ENCODE data around the gene NHLRC4.
A peak's percentile ranks its signal among the peaks of the same experiment; 100 is the strongest.

Gene NHLRC4

GRCh38 chr16:565419-566330 lies 1.1 kb upstream of the NHLRC4 start (continued):
- TF ChIP-seq ZBTB8A (tag by site-specific recombination; IDR thresholded peaks at IDR 0.05) (peak; percentile 30; the same call in 1 of the 2 replicates), WT1 (tag by site-specific recombination; IDR thresholded peaks at IDR 0.05) (no peak), ZNF214 (tag by site-specific recombination; IDR thresholded peaks at IDR 0.05; ENCODE audit: borderline replicate concordance) (no peak), ZNF16 (tag by site-specific recombination; IDR thresholded peaks at IDR 0.05; ENCODE audit: low read depth) (no peak), ZFHX2 (tag by site-specific recombination; conservative IDR thresholded peaks at IDR 0.05) (peak; percentile 85), ZBTB11 (tag by site-specific recombination; conservative IDR thresholded peaks at IDR 0.05; ENCODE audit: low read depth) (no peak), ELK4 (IDR thresholded peaks at IDR 0.05; ENCODE audit: borderline replicate concordance, low read depth, low read length) (no peak), ZNF510 (tag by site-specific recombination; IDR thresholded peaks at IDR 0.05; ENCODE audit: insufficient replicate concordance) (no peak), ZNF202 (tag by site-specific recombination; IDR thresholded peaks at IDR 0.05; ENCODE audit: borderline replicate concordance) (no peak), MEIS1 (CRISPR knock-in tag; IDR thresholded peaks at IDR 0.05; ENCODE audit: borderline replicate concordance) (no peak), ZNF776 (tag by site-specific recombination; IDR thresholded peaks at IDR 0.05; ENCODE audit: borderline replicate concordance) (no peak)
- TF ChIP-seq, protein P1, sequence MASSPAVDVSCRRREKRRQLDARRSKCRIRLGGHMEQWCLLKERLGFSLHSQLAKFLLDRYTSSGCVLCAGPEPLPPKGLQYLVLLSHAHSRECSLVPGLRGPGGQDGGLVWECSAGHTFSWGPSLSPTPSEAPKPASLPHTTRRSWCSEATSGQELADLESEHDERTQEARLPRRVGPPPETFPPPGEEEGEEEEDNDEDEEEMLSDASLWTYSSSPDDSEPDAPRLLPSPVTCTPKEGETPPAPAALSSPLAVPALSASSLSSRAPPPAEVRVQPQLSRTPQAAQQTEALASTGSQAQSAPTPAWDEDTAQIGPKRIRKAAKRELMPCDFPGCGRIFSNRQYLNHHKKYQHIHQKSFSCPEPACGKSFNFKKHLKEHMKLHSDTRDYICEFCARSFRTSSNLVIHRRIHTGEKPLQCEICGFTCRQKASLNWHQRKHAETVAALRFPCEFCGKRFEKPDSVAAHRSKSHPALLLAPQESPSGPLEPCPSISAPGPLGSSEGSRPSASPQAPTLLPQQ (tag by site-specific recombination; IDR thresholded peaks at IDR 0.05) = no peak

GRCh38 chr16:567373-568256 lies 810 bp downstream of the NHLRC4 start:
- H3K4me1 ChIP-seq (ENCODE audit: control insufficient read depth, insufficient read depth, low read length) = peaks cover 10% of the 10 kb centered on the region
- no peak overlapping the region for H3K4me3 ChIP-seq (ENCODE audit: low read depth, low read length)
- peaks cover 0 to 14% of the 10 kb centered on the region in 2 experiments; a peak in 1 of 3 replicates for H3K36me3 ChIP-seq (ENCODE audit: control insufficient read depth in 2 of 2, insufficient read depth in 1 of 2, low read length in 2 of 2)
- H3K27ac ChIP-seq (ENCODE audit: extremely low read depth, low read depth, low read length) = peak overlapping the region; percentile 26; the same call in 1 of the 2 replicates
- CTCF ChIA-PET = interaction anchor here (0.9 to 1.0 kb wide), 2 partner anchors 13 to 16 kb away, joined by 3 read pairs; no protein-coding TSS in a partner anchor
- no peaks in the 10 kb centered on the region for H3K9me3 ChIP-seq (ENCODE audit: control insufficient read depth, insufficient read depth, low read depth, low read length)
- POLR2A ChIA-PET = interaction anchor here (1.0 to 1.4 kb wide), 3 partner anchors 12 to 176 kb away, joined by 3 to 6 read pairs (median 4); partner anchors contain the start of gene CAPN15
- TF ChIP-seq ZSCAN4 (tag by site-specific recombination; IDR thresholded peaks at IDR 0.05) (no peak), ZNF521 (tag by site-specific recombination; IDR thresholded peaks at IDR 0.05) (no peak), ZNF843 (tag by site-specific recombination; IDR thresholded peaks at IDR 0.05) (no peak), ELK4 (IDR thresholded peaks at IDR 0.05; ENCODE audit: borderline replicate concordance, low read depth, low read length) (no peak), ZNF707 (tag by site-specific recombination; IDR thresholded peaks at IDR 0.05) (no peak), ZNF133 (tag by site-specific recombination; IDR thresholded peaks at IDR 0.05) (no peak), ZIC2 (tag by site-specific recombination; IDR thresholded peaks at IDR 0.05) (peak; percentile 81), GLI2 (tag by site-specific recombination; IDR thresholded peaks at IDR 0.05; ENCODE audit: borderline replicate concordance, low read depth) (no peak)
- TF ChIP-seq, protein P2, sequence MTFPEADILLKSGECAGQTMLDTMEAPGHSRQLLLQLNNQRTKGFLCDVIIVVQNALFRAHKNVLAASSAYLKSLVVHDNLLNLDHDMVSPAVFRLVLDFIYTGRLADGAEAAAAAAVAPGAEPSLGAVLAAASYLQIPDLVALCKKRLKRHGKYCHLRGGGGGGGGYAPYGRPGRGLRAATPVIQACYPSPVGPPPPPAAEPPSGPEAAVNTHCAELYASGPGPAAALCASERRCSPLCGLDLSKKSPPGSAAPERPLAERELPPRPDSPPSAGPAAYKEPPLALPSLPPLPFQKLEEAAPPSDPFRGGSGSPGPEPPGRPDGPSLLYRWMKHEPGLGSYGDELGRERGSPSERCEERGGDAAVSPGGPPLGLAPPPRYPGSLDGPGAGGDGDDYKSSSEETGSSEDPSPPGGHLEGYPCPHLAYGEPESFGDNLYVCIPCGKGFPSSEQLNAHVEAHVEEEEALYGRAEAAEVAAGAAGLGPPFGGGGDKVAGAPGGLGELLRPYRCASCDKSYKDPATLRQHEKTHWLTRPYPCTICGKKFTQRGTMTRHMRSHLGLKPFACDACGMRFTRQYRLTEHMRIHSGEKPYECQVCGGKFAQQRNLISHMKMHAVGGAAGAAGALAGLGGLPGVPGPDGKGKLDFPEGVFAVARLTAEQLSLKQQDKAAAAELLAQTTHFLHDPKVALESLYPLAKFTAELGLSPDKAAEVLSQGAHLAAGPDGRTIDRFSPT (tag by site-specific recombination; IDR thresholded peaks at IDR 0.05) = peak; percentile 29; the same call in 1 of the 2 replicates

Data from HEK293 (cell line).